ENCODE data around the gene THRA. TPM values are rescaled to one million over a fixed set of nuclear protein-coding genes. Genes with fewer than 3 reads are reported as not detected.

THRA gene
- total RNA-seq, 1 donor = 31.0 TPM

GRCh38 chr17:40075201-40075941 is 12.6 kb downstream of the THRA start:
- peak in 2 of 3 donors; percentile 70 to 79 for DNase-seq (ENCODE audit: low read depth in 2 of 3, low spot score in 2 of 3)

GRCh38 chr17:40075942-40076498 is 13.3 kb downstream of the THRA start:
- DNase-seq (ENCODE audit: low read depth in 2 of 3, low spot score in 2 of 3) = no peak

DNA sequence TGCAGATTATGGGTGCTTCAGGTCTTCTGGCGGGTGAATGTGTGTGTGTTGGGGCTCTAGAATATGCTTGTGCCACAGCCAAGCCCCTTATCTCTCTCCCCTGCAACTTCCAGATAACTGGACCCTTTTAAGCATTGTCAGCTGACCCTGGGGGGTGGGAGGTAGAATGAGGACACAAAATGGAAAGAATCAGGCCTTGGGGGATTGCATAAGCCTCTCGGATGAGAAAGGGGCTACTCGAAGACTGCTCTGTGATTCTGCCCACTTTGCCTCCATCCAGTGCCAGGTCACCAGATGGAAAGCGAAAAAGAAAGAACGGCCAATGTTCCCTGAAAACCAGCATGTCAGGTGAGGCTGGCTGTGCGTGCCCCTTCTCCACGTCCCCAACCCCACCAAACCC is 13.8 kb downstream of the THRA start:
- DNase-seq (ENCODE audit: low read depth in 2 of 3, low spot score in 2 of 3) = no peak

DNA sequence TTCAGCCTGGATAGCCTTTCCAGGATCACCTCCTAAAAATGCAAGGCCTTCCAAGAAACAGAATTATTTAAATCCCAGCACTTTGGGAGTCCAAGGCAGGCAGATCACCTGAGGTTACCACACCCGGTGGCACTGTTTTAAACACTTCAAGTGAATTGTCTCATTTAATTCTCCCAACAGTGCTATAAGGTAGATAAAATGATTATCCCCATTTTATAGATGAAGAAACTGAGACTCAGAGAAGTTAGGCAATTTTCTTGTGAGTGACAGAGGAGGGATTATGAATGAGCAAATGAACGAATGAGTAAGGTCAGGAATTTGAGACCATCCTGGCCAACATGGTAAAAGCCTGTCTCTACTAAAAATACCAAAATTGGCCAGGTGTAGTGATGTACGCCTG is 16.8 kb downstream of the THRA start:
- DNase-seq (ENCODE audit: low read depth in 2 of 3, low spot score in 2 of 3) = no peak

- no peak for DNase-seq (ENCODE audit: low read depth in 2 of 3, low spot score in 2 of 3)
These were observed 21.7 kb downstream of the THRA start for GRCh38 chr17:40084477-40084876.

- peak in 2 of 3 donors; percentile 68 to 83 for DNase-seq (ENCODE audit: low read depth in 2 of 3, low spot score in 2 of 3)
These were observed 23.6 kb downstream of the THRA start for GRCh38 chr17:40086150-40087044.

DNA sequence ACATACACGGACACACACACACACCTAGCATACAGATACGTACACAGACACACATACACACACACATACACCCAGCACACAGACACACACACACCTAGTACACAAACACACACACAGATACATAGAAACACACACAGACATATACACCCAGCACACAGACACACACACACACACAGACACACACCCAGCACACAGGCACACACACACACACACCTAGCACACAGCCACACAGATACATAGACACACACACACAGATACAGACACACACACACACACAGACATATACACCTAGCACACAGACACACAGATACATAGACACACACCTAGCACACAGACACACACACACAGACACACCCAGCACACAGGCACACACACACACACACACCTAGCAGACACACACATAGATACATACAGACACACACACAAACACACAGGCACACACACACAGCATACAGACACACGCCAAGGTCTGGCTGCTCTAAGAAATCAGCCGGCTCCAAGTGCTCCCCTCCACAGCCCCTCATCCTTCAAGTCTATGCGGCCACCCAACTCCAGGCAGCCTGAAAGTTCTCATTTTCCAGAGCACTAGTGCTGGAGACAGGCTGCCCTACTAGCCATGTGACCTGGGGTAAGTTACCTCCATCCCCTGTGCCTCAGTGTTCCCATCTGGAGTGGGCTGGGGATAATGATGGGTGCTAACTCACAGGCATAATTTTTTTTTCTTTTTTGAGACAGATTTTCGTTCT is 24.5 kb downstream of the THRA start:
- no peak for DNase-seq (ENCODE audit: low read depth in 2 of 3, low spot score in 2 of 3)

- DNase-seq (ENCODE audit: low read depth in 2 of 3, low spot score in 2 of 3) = no peak
These were observed 25.3 kb downstream of the THRA start for GRCh38 chr17:40087903-40088718.

DNA sequence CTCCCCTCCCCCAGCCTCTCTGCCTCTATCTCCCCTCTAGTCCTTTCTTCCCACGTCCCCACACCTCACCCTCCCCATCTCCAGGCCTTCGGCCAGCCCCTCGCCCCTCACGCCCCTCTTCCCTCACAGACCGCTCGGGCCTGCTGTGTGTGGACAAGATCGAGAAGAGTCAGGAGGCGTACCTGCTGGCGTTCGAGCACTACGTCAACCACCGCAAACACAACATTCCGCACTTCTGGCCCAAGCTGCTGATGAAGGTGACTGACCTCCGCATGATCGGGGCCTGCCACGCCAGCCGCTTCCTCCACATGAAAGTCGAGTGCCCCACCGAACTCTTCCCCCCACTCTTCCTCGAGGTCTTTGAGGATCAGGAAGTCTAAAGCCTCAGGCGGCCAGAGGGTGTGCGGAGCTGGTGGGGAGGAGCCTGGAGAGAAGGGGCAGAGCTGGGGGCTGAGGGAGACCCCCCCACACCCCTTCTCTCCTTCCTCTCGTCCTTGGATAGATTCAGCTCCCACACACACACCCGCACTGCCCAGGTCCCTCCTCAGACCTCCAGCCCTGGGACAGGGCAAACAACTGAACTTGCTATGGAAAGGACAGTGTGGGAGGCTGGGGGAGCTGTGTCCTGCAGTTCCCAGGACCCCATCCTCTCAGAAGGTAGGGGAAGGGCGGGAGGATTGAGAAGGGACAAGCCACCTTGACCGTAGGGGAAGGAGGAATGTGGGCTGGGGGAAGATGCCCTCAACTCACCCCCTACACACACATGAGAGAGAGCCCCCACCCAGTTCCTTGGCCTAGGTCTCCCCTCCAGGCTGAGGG is 26.5 kb downstream of the THRA start:
- DNase-seq (ENCODE audit: low read depth in 2 of 3, low spot score in 2 of 3) = no peak

- DNase-seq (ENCODE audit: low read depth in 2 of 3, low spot score in 2 of 3) = no peak
These were observed 27.7 kb downstream of the THRA start for GRCh38 chr17:40090237-40091119.

DNA sequence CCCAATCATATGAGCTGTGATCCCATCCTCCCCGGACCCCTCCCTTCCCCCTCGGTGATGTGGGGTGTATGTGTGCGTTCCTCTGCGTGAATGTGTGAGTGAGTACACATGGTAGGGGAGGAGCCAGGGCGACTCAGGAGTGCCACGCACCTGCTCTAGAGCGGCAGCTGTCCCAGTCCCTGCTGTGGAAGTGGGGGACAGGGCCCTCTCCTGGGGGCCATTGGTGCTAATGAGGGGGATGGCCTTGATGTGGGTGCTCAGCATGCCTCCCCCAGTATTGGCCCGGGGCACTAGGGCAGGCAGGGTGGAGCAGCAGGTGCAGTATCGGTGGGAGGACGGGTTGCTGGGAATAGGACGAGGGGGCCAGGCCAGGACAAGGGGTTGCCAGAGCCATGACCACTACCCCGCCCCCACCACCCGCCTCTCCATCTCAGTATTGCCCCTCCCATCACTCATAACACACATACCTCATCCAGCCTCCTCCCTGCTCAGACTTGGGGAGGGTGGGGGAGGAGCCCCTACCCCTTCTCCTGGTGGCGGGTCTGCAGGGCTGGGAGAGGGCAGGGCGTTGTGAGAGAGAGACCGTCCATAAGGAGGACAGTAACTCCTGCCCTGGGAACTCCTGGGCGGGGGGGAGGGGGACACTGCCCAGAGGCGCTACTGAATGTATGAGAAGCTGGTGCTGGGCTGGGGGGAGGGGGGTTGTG is 29.1 kb downstream of the THRA start:
- DNase-seq (ENCODE audit: low read depth in 2 of 3, low spot score in 2 of 3) = no peak

GRCh38 chr17:40092581-40092980 is 29.8 kb downstream of the THRA start:
- DNase-seq (ENCODE audit: low read depth in 2 of 3, low spot score in 2 of 3) = no peak

DNA sequence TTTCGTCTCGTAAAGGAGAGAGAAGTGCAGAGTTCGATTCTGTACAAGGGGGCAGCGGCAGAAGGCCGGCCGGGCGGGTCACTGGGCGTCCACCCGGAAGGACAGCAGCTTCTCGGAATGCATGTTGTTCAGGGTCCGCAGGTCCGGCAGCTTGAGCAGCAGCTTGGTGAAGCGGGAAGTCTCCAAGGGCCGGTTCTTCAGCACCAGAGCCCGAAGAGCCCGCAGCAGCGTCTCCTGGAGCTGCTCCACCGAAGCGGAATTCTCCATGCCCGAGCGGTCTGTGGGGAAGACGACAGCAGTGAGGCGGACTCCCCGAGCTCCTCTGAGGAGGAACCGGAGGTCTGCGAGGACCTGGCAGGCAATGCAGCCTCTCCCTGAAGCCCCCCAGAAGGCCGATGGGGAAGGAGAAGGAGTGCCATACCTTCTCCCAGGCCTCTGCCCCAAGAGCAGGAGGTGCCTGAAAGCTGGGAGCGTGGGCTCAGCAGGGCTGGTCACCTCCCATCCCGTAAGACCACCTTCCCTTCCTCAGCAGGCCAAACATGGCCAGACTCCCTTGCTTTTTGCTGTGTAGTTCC is 30.3 kb downstream of the THRA start:
- no peak for DNase-seq (ENCODE audit: low read depth in 2 of 3, low spot score in 2 of 3)

GRCh38 chr17:40093580-40094201 is 30.9 kb downstream of the THRA start:
- no peak for DNase-seq (ENCODE audit: low read depth in 2 of 3, low spot score in 2 of 3)

GRCh38 chr17:40094874-40095273 is 32.1 kb downstream of the THRA start:
- DNase-seq (ENCODE audit: low read depth in 2 of 3, low spot score in 2 of 3) = no peak

DNA sequence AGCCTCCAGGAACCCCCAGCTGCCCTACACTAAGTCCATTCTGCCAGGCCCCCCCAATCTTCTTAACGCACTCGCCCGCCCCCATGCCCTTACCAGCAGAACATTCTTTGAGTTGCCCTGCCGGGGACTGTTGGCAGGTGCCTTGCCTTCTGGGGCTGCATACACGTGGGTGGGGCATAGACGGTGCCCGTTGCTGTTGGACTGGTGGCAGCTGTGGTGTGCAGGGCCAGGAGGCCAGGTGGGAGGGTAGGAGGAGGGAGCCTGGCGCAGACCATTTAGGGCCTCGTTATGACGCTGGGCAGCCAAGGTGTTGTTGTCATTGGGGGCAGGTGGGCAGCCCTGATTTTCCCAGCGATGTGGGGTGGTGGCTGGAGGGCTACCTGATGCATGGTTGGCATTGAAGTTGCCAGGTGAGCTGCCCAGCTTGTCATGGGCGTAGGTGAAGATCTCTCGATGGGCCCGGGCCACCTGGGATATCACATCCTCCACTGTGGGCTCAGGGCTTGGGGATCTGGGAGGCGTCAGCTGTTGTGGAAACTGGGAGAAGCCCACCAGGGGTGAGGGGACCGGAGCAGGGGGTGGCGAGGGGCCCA is 32.7 kb downstream of the THRA start:
- no peak for DNase-seq (ENCODE audit: low read depth in 2 of 3, low spot score in 2 of 3)
